Measurements from ENCODE around the gene PKD1L1. TPM values are rescaled to one million over a fixed set of nuclear protein-coding genes. Genes with fewer than 3 reads are reported as not detected.

Gene PKD1L1
- total RNA-seq, 1 donor from 2014 or later: 0.59 TPM

DNA sequence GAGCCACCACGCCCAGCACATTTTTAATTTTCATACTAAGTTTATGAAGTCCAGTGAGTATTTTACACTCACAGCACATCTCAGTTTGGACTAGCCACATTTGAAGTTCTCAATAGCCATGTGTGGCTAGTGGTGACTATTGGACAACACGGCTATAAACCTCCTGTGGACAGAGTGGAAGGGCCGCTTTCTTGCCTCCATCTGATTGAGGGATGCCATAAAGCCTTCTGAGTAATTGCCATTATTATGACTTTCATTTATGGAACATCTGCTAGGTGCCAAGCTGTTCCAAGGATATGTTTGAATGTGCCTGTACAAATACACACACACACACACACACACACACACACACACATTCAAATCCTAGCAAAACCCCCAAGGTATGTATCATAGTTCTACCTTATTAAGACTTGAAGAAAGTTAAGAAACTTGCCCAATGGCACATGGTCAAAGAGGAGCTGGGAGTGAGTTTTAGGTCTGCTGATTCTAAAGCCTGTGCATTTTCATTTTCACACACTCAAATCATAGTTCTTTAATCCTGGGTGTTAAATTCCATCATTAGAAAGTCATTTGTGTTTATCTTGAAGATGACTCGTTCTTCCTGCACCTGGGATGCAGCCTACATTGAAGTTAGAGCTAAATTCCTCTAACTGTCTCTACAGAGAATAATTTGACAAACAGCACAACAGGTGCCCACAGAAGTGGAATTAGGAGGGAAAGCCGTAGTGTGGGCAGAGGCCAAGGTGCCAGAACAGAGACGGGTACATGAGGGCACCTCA lies 143.3 kb downstream of the PKD1L1 start:
- no peak overlapping the region for H3K27ac ChIP-seq
- no peaks in the 10 kb centered on the region for H3K9me3 ChIP-seq
- intact Hi-C loops (cut with DNase I): loop anchor here (10.0 kb wide), 1 partner anchor 370 kb away; no protein-coding TSS in a partner anchor
- ATAC-seq (no peak), DNase-seq (no peak)
- H3K27me3 ChIP-seq (ENCODE audit: low read depth): no peaks in the 10 kb centered on the region
- H3K4me3 ChIP-seq: no peak overlapping the region
- H3K4me1 ChIP-seq: peaks cover 33% of the 10 kb centered on the region
- no peaks in the 10 kb centered on the region for H3K36me3 ChIP-seq
- TF ChIP-seq, protein P1, sequence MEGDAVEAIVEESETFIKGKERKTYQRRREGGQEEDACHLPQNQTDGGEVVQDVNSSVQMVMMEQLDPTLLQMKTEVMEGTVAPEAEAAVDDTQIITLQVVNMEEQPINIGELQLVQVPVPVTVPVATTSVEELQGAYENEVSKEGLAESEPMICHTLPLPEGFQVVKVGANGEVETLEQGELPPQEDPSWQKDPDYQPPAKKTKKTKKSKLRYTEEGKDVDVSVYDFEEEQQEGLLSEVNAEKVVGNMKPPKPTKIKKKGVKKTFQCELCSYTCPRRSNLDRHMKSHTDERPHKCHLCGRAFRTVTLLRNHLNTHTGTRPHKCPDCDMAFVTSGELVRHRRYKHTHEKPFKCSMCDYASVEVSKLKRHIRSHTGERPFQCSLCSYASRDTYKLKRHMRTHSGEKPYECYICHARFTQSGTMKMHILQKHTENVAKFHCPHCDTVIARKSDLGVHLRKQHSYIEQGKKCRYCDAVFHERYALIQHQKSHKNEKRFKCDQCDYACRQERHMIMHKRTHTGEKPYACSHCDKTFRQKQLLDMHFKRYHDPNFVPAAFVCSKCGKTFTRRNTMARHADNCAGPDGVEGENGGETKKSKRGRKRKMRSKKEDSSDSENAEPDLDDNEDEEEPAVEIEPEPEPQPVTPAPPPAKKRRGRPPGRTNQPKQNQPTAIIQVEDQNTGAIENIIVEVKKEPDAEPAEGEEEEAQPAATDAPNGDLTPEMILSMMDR (IDR thresholded peaks at IDR 0.05): no peak

DNA sequence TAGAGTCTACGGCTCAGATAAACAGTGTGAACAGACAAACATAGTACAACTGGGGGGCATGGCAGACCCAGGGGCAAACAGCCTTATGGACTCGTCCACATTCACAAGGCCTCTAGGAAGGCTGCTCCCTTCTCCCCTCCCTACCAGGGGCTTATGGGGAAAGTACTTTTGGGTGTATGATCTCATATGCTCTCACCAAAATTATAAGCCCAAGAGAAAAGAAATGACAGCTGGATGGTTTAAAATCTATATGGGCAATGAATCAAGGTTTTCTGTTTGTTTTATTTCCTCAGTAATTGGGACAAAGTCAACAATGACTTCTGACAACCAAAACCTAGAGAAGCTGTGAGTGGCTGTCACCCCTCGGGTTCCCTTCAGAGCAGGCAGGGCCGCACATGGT lies 144.4 kb downstream of the PKD1L1 start:
- Histone ChIP-seq H3K4me1 (peaks cover 33% of the 10 kb centered on the region), H3K9me3 (no peaks in the 10 kb centered on the region), H3K27me3 (ENCODE audit: low read depth) (no peaks in the 10 kb centered on the region), H3K27ac (no peak overlapping the region), H3K36me3 (no peaks in the 10 kb centered on the region), H3K4me3 (no peak overlapping the region)
- TF ChIP-seq, protein P1 (IDR thresholded peaks at IDR 0.05): no peak
- ATAC-seq (no peak), DNase-seq (no peak)
- intact Hi-C loops (cut with DNase I): loop anchor here (10.0 kb wide), 1 partner anchor 369 kb away; no protein-coding TSS in a partner anchor

DNA sequence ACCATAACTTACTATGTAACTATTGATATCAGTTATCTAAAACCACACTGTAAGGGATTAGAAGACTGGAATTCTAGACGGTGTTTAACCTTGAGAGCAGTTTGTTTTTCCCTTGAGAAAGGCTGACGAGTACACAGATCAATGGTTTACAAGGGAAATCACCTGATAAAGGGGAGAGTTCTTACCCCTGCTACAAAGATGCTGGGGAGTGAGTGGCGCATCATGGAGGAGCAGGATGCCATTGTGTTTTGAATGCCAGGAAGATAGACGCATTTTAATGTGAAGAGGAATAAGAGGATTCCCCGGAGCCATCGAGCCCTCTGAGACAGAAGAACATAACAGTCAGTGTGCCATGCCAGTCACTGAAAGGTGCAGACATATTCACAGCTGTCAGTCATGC lies 145.2 kb downstream of the PKD1L1 start:
- H3K27ac ChIP-seq: no peak overlapping the region
- H3K9me3 ChIP-seq: no peaks in the 10 kb centered on the region
- no peaks in the 10 kb centered on the region for H3K36me3 ChIP-seq
- TF ChIP-seq, protein P1 (IDR thresholded peaks at IDR 0.05): no peak
- H3K4me1 ChIP-seq: peaks cover 27% of the 10 kb centered on the region
- intact Hi-C loops (cut with DNase I): loop anchor here (10.0 kb wide), 1 partner anchor 368 kb away; no protein-coding TSS in a partner anchor
- DNase-seq (no peak), ATAC-seq (no peak)
- no peak overlapping the region for H3K4me3 ChIP-seq
- H3K27me3 ChIP-seq (ENCODE audit: low read depth): no peaks in the 10 kb centered on the region

DNA sequence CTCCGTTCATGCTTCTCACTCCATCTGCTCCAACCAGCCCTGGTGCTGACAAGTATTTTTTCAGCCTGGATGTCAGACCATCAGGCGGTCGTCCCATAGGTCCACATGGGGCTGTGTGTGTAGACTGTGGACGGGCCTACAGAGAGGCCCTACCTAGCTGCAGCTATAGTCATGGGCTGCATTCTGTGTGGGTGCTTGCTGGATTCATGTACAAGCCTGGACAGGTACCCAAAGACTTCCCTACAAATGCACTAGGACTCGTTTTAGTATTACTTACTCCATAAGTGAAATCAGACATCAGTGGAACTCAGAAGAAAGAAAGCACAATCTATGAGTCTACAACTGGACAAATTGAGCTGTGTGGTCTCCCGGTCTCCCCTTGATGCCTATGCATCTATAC lies 146.8 kb downstream of the PKD1L1 start:
- no peaks in the 10 kb centered on the region for H3K36me3 ChIP-seq
- no peak overlapping the region for H3K4me3 ChIP-seq
- ATAC-seq (no peak), DNase-seq (no peak)
- peaks cover 13% of the 10 kb centered on the region for H3K4me1 ChIP-seq
- intact Hi-C loops (cut with DNase I): loop anchor here (10.0 kb wide), 1 partner anchor 367 kb away; no protein-coding TSS in a partner anchor
- TF ChIP-seq, protein P1 (IDR thresholded peaks at IDR 0.05): no peak
- no peaks in the 10 kb centered on the region for H3K27me3 ChIP-seq (ENCODE audit: low read depth)
- no peak overlapping the region for H3K27ac ChIP-seq
- H3K9me3 ChIP-seq: no peaks in the 10 kb centered on the region

DNA sequence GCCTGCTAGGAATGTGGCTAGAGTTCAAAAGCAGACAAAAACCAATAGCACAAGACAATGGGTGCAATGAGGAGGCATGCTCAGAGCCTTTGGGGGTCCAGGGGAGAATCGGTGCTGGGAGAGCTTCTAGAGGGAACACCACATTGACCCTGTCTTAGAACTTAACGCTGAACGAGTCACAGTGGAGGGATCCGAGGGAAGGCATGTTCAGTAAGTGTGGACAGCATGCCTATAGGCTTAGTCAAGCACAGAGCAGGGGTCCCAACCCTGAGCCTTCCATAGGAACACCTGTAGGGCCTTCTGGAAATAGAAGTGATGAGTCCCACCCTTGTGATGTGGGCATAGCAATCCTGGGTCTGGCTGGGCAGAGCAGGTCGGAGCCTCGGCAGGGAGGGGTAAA lies 148.7 kb downstream of the PKD1L1 start:
- ATAC-seq (no peak), DNase-seq (no peak)
- Histone ChIP-seq H3K27ac (no peak overlapping the region), H3K27me3 (ENCODE audit: low read depth) (no peaks in the 10 kb centered on the region), H3K4me1 (no peaks in the 10 kb centered on the region), H3K4me3 (no peak overlapping the region), H3K9me3 (no peaks in the 10 kb centered on the region), H3K36me3 (no peaks in the 10 kb centered on the region)
- TF ChIP-seq, protein P1 (IDR thresholded peaks at IDR 0.05): no peak
- intact Hi-C loops (cut with DNase I): no loop called here

Measured in lower lobe of right lung (tissue), 2 donors.